IMR-90 (cell line): ENCODE data around the gene GRHL3. TPM values are rescaled to one million over a fixed set of nuclear protein-coding genes. Genes with fewer than 3 reads are reported as not detected.

Source experiments
- ATAC-seq: fragments of 200-7000 bp; cut with Tn5 transposase; 2 replicates; pipeline ENCODE4 v1.9.1; 2020; ENCODE audit warnings: low read depth, mild to moderate bottlenecking, moderate library complexity
- BruUV-seq: library from RNA; stranded (reverse); fragments of 400-500 nt; replicated peaks from 2 replicates; lab custom pipeline; 2021; lab: Mats Ljungman, UMichigan
- CTCF ChIA-PET: fragments of 300-600 bp; formaldehyde crosslinking; extraction: SDS; loops from one replicate; lab custom pipeline; 2021; ENCODE audit warnings: antibody characterized with exemption; lab: Yijun Ruan, JAX
- POLR2A ChIA-PET: fragments of 300-600 bp; sonication (Branson Sonifier 250); formaldehyde crosslinking; loops from one replicate; lab custom pipeline; 2022; ENCODE audit warnings: antibody characterized with exemption; ENCODE audit not compliant: unreplicated experiment; lab: Charles Lee
- DNase-seq: peaks from one replicate; pipeline ENCODE4 v3.0.0; 2013
- H2AFZ ChIP-seq: replicated peaks from 2 replicates; pipeline ENCODE3; 2013; ENCODE audit warnings: low read length, mild to moderate bottlenecking; ENCODE audit not compliant: poor library complexity
- H2AK5ac ChIP-seq: 2 replicates; pipeline ENCODE4 v1.6.1; 2013; ENCODE audit warnings: low read depth, low read length, inconsistent platforms
- H2AK9ac ChIP-seq: replicated peaks from 2 replicates; pipeline ENCODE3; 2013; ENCODE audit warnings: mild to moderate bottlenecking, low read depth, low read length, moderate library complexity; ENCODE audit not compliant: poor library complexity
- H2BK120ac ChIP-seq: 2 replicates; pipeline ENCODE4 v1.6.1; 2013; ENCODE audit warnings: low read depth, low read length, inconsistent platforms
- H2BK15ac ChIP-seq: 3 replicates; pipeline ENCODE4 v1.6.1; 2013; ENCODE audit warnings: low read depth, low read length, inconsistent platforms
- H2BK20ac ChIP-seq: 2 replicates; pipeline ENCODE4 v1.6.1; 2013; ENCODE audit warnings: low read depth, mild to moderate bottlenecking, inconsistent platforms, low read length, moderate library complexity
- H2BK5ac ChIP-seq: 2 replicates; pipeline ENCODE4 v1.6.1; 2013; ENCODE audit warnings: mild to moderate bottlenecking, low read depth, low read length, inconsistent platforms; ENCODE audit not compliant: poor library complexity, severe bottlenecking
- H3K14ac ChIP-seq: replicated peaks from 2 replicates; pipeline ENCODE4 v1.6.1; 2013; ENCODE audit warnings: low read depth, low read length, inconsistent platforms
- H3K18ac ChIP-seq: 2 replicates; pipeline ENCODE4 v1.6.1; 2013; ENCODE audit warnings: low read depth, low read length, control low read depth
- H3K23ac ChIP-seq: 2 replicates; pipeline ENCODE4 v1.6.1; 2013; ENCODE audit warnings: low read depth, low read length, inconsistent platforms
- H3K27ac ChIP-seq: 2 replicates; pipeline ENCODE4 v1.5.1; 2013; ENCODE audit warnings: mild to moderate bottlenecking, control low read depth, low read length; ENCODE audit not compliant: insufficient read depth
- H3K27me3 ChIP-seq: 2 replicates; pipeline ENCODE4 v1.6.1; 2013; ENCODE audit warnings: low read length; ENCODE audit not compliant: control insufficient read depth, insufficient read depth
- H3K36me3 ChIP-seq: 2 replicates; pipeline ENCODE4 v1.6.1; 2013; ENCODE audit warnings: low read length, mixed read lengths; ENCODE audit not compliant: control insufficient read depth, insufficient read depth
- H3K4ac ChIP-seq: 2 replicates; pipeline ENCODE4 v1.6.1; 2013; ENCODE audit warnings: low read depth, low read length, inconsistent platforms
- H3K4me1 ChIP-seq: 2 replicates; pipeline ENCODE4 v1.6.1; 2013; ENCODE audit warnings: low read length, mixed read lengths; ENCODE audit not compliant: control insufficient read depth, insufficient read depth
- H3K4me2 ChIP-seq: 2 replicates; pipeline ENCODE4 v1.6.1; 2013; ENCODE audit warnings: low read depth, mild to moderate bottlenecking, control low read depth, low read length, moderate library complexity
- H3K4me3 ChIP-seq: 2 replicates; pipeline ENCODE4 v1.5.1; 2013; ENCODE audit warnings: low read depth, mild to moderate bottlenecking, control low read depth, low read length, moderate library complexity; ENCODE audit not compliant: insufficient read depth
- H3K56ac ChIP-seq: 2 replicates; pipeline ENCODE4 v1.6.1; 2013; ENCODE audit warnings: low read length, inconsistent platforms; ENCODE audit not compliant: insufficient read depth; ENCODE audit errors: extremely low read depth
- H3K79me1 ChIP-seq, 2 experiments: 2 replicates each; pipeline ENCODE4 v1.6.1; 2013; ENCODE audit warnings: low read length in 2 of 2, inconsistent platforms in 1 of 2, low read depth in 1 of 2
- H3K9ac ChIP-seq: 2 replicates; pipeline ENCODE4 v1.6.1; 2013; ENCODE audit warnings: low read depth, low read length, control low read depth
- H3K9me1 ChIP-seq: 2 replicates; pipeline ENCODE4 v1.6.1; 2013; ENCODE audit warnings: low read length, inconsistent platforms; ENCODE audit not compliant: insufficient read depth
- H3K9me3 ChIP-seq: 2 replicates; pipeline ENCODE4 v1.6.1; 2013; ENCODE audit warnings: low read length; ENCODE audit not compliant: control insufficient read depth, insufficient read depth
- H4K20me1 ChIP-seq: 2 replicates; pipeline ENCODE4 v1.6.1; 2013; ENCODE audit warnings: low read length, inconsistent platforms; ENCODE audit not compliant: insufficient read depth
- H4K5ac ChIP-seq: 2 replicates; pipeline ENCODE4 v1.6.1; 2013; ENCODE audit warnings: mild to moderate bottlenecking, low read depth, low read length, control low read depth
- H4K8ac ChIP-seq, 2 experiments: 2 replicates each; pipeline ENCODE4 v1.6.1; 2013; ENCODE audit warnings: low read depth in 2 of 2, low read length in 2 of 2, control low read depth in 1 of 2, inconsistent platforms in 1 of 2
- H4K91ac ChIP-seq: 2 replicates; pipeline ENCODE4 v1.6.1; 2013; ENCODE audit warnings: low read depth, low read length, inconsistent platforms; ENCODE audit not compliant: insufficient read depth
- BHLHE40 ChIP-seq: fragments of 150-350 bp; IDR thresholded peaks from 2 replicates; pipeline ENCODE4 v1.6.1; 2016; ENCODE audit warnings: mild to moderate bottlenecking, low read depth, low read length
- CEBPB ChIP-seq: IDR thresholded peaks from 2 replicates; pipeline ENCODE4 v1.6.1; 2012; ENCODE audit warnings: low read depth, low read length, improper control_type of control experiment
- CHD1 ChIP-seq: IDR thresholded peaks from 2 replicates; pipeline ENCODE4 v1.6.1; 2012; ENCODE audit warnings: low read depth, low read length, improper control_type of control experiment
- CTCF ChIP-seq: conservative IDR thresholded peaks from 2 replicates; pipeline ENCODE4 v1.5.1; 2012; ENCODE audit warnings: mild to moderate bottlenecking, low read depth, low read length, improper control_type of control experiment
- ELK1 ChIP-seq: fragments of 150-350 bp; IDR thresholded peaks from 2 replicates; pipeline ENCODE4 v1.6.1; 2016; ENCODE audit warnings: low read depth, mild to moderate bottlenecking, low read length, moderate library complexity, borderline replicate concordance
- FOS ChIP-seq: fragments of 150-350 bp; IDR thresholded peaks from 2 replicates; pipeline ENCODE4 v1.6.1; 2016; ENCODE audit warnings: low read depth, low read length
- MAZ ChIP-seq: IDR thresholded peaks from 2 replicates; pipeline ENCODE4 v1.6.1; 2012; ENCODE audit warnings: low read depth, mild to moderate bottlenecking, low read length, improper control_type of control experiment, moderate library complexity, borderline replicate concordance
- NFE2L2 ChIP-seq: fragments of 150-350 bp; IDR thresholded peaks from 2 replicates; pipeline ENCODE4 v1.6.1; 2016; ENCODE audit warnings: low read depth, mild to moderate bottlenecking, low read length
- RAD21 ChIP-seq: IDR thresholded peaks from 2 replicates; pipeline ENCODE4 v1.6.1; 2012; ENCODE audit warnings: low read length, improper control_type of control experiment
- RCOR1 ChIP-seq: IDR thresholded peaks from 2 replicates; pipeline ENCODE4 v1.6.1; 2012; ENCODE audit warnings: mild to moderate bottlenecking, low read length, improper control_type of control experiment; ENCODE audit not compliant: insufficient replicate concordance
- RFX5 ChIP-seq: IDR thresholded peaks from 2 replicates; pipeline ENCODE4 v1.8.0; 2012; ENCODE audit warnings: low read depth, mild to moderate bottlenecking, low read length, moderate library complexity
- SMC3 ChIP-seq: fragments of 150-350 bp; IDR thresholded peaks from 2 replicates; pipeline ENCODE4 v1.6.1; 2016; ENCODE audit warnings: low read depth, mild to moderate bottlenecking, antibody characterized with exemption, low read length, moderate library complexity
- USF2 ChIP-seq: fragments of 150-350 bp; IDR thresholded peaks from 2 replicates; pipeline ENCODE4 v1.6.1; 2017; ENCODE audit warnings: mild to moderate bottlenecking, antibody characterized with exemption, low read length, low read depth
- WGBS, 2 experiments: methylation state at CpG; one replicate each; pipeline versions ENCODE4 v1.1.5 to v1.1.7; 2013; ENCODE audit warnings: missing lambda C conversion rate in 2 of 2; ENCODE audit not compliant: insufficient read length in 1 of 2; ENCODE audit errors: extremely low coverage in 2 of 2; 5-methylcytosine and 5-hydroxymethylcytosine counted together
- dilution Hi-C: fragments of 300-500 bp; cut with HindIII; formaldehyde crosslinking; loops from one replicate; pipeline ENCODE4 v1.14.3; 2018; ENCODE audit warnings: low sequenced_read_pairs; ENCODE audit not compliant: unreplicated experiment
- in situ Hi-C: fragments of 300-500 bp; cut with MboI; formaldehyde crosslinking; loops from 3 replicates; pipeline ENCODE4 v1.14.3; 2019; ENCODE audit warnings: low sequenced_read_pairs, inconsistent platforms, mixed read lengths
- intact Hi-C: fragments of 100-400 bp; cut with micrococcal nuclease; formaldehyde crosslinking; loops from 2 replicates; pipeline ENCODE4 v1.10.0; 2022
- polyA plus RNA-seq, 3 experiments: library from polyadenylated mRNA; depleted of rRNA; stranded (reverse); fragments of >200 nt; gene quantifications; 2 replicates each; pipeline ENCODE4 v1.2.3, GENCODE V29; 2012; ENCODE audit warnings: low replicate concordance in 1 of 3
- total RNA-seq: library from RNA; depleted of rRNA; stranded (reverse); fragments of >200 nt; gene quantifications from 2 replicates; pipeline ENCODE4 v1.2.3, GENCODE V29; 2012

Gene GRHL3
- total and polyA plus RNA-seq, 2 of the 4 experiments (the other 2 are of a cell fraction) = not detected

GRCh38 chr1:24293392-24294227 lies 25.5 kb upstream of the GRHL3 start:
- H4K8ac ChIP-seq = peak overlapping the region; percentile 22 to 86; a peak in 3 of 4 replicates
- peak overlapping the region; percentile 90 for H2BK120ac ChIP-seq
- no peaks in the 10 kb centered on the region for H3K9me3 ChIP-seq
- H4K5ac ChIP-seq = peak overlapping the region; percentile 96
- CTCF ChIA-PET = interaction anchor here (0.5 kb wide), 1 partner anchor 347 kb away, joined by 3 read pairs; no protein-coding TSS in a partner anchor
- peak overlapping the region; percentile 91 for H2BK5ac ChIP-seq
- H3K4ac ChIP-seq = peak overlapping the region; percentile 84
- H3K14ac ChIP-seq = peak overlapping the region; percentile 44; the same call in 1 of the 2 replicates
- no peak overlapping the region for H2AK9ac ChIP-seq
- peaks cover 18% of the 10 kb centered on the region for H3K4me1 ChIP-seq
- no peaks in the 10 kb centered on the region for H4K20me1 ChIP-seq
- H3K27ac ChIP-seq = peak overlapping the region; percentile 98
- H3K27me3 ChIP-seq = peaks cover 10% of the 10 kb centered on the region
- no TSS peak for BruUV-seq
- peak overlapping the region; percentile 89 for H4K91ac ChIP-seq
- peak overlapping the region; percentile 88 for H2BK20ac ChIP-seq
- H3K79me1 ChIP-seq = no peaks in the 10 kb centered on the region
- H3K9ac ChIP-seq = no peak overlapping the region
- no peak for DNase-seq
- H3K9me1 ChIP-seq = peaks cover 12% of the 10 kb centered on the region
- intact Hi-C loops = loop anchor here (10.0 kb wide), 1 partner anchor 91 kb away; no protein-coding TSS in a partner anchor
- H2BK15ac ChIP-seq = peak overlapping the region; percentile 77
- WGBS, 2 experiments = no CpG with 5 or more reads among the region's 16 CpGs
- in situ Hi-C loops = no loop called here
- no peaks in the 10 kb centered on the region for H3K36me3 ChIP-seq
- H3K18ac ChIP-seq = peak overlapping the region; percentile 98
- H3K23ac ChIP-seq = 0 out of 2 replicates have a peak overlapping the region, but pooled peaks have one; percentile 15
- dilution Hi-C loops = no loop called here
- H3K56ac ChIP-seq = peak overlapping the region; percentile 27; the same call in 1 of the 2 replicates
- peak overlapping the region; percentile 42; the same call in 1 of the 2 replicates for H3K4me2 ChIP-seq
- H2AFZ ChIP-seq = peak overlapping the region; percentile 68
- POLR2A ChIA-PET = no interaction called here
- no peak for ATAC-seq
- peak overlapping the region; percentile 85 for H2AK5ac ChIP-seq
- H3K4me3 ChIP-seq = no peak overlapping the region
- TF ChIP-seq MAZ (no peak), SMC3 (no peak), RAD21 (no peak), FOS (no peak), NFE2L2 (no peak), RCOR1 (no peak), BHLHE40 (no peak), CHD1 (no peak), RFX5 (no peak), CEBPB (no peak), ELK1 (no peak), USF2 (no peak), CTCF (no peak)
